SK-N-SH (cell line): ENCODE results near the gene HK2. TPM values are rescaled to one million over a fixed set of nuclear protein-coding genes. Genes with fewer than 3 reads are reported as not detected.

Experiments used
- CTCF ChIA-PET: fragments of 300-600, 350-600 bp; formaldehyde crosslinking; extraction: SDS; loops from one replicate; lab custom pipeline; 2021; lab: Yijun Ruan, JAX
- POLR2A ChIA-PET: fragments of 350-600 bp; sonication (Branson Sonifier 250); formaldehyde crosslinking; extraction: SDS; loops from one replicate; lab custom pipeline; 2020; ENCODE audit warnings: antibody characterized with exemption, inconsistent platforms; lab: Yijun Ruan, JAX
- DNase-seq: peaks from one replicate; pipeline ENCODE4 v3.0.0; 2012
- H2AFZ ChIP-seq: fragments of 200-600 bp; sonication (generic); 2 replicates; pipeline ENCODE4 v1.8.1; 2016; ENCODE audit warnings: antibody characterized with exemption, mild to moderate bottlenecking, low read depth
- H3F3A ChIP-seq: fragments of 200-600 bp; sonication (generic); replicated peaks from 2 replicates; pipeline ENCODE3; 2016; ENCODE audit warnings: antibody characterized with exemption, mild to moderate bottlenecking; ENCODE audit not compliant: insufficient read depth
- H3K27ac ChIP-seq, 2 experiments: fragments of 200-500 bp in 1 of 2; fragments of 200-600 bp in 1 of 2; sonication (Bioruptor generic) in 1 of 2; sonication (generic), shearing (Covaris generic) in 1 of 2; 2 replicates each; pipeline versions ENCODE4 v1.5.1 to v1.6.1; 2014 to 2016; ENCODE audit warnings: low read depth in 2 of 2, inconsistent platforms in 1 of 2, low read length in 1 of 2, mild to moderate bottlenecking in 1 of 2, mixed read lengths in 1 of 2
- H3K27me3 ChIP-seq: fragments of 200-600 bp; sonication (generic), shearing (Covaris generic); 2 replicates; pipeline ENCODE4 v1.6.1; 2016; ENCODE audit warnings: mixed run types; ENCODE audit not compliant: insufficient read depth
- H3K36me3 ChIP-seq, 2 experiments: fragments of 200-500 bp in 1 of 2; fragments of 200-600 bp in 1 of 2; sonication (Bioruptor generic) in 1 of 2; sonication (generic) in 1 of 2; replicated peaks in 1 of 2; 2 replicates each; pipeline versions ENCODE3 to v1.5.1; 2014 to 2016; ENCODE audit warnings: low read length in 1 of 2, mild to moderate bottlenecking in 1 of 2; ENCODE audit not compliant: insufficient read depth in 2 of 2, control insufficient read depth in 1 of 2
- H3K4me1 ChIP-seq, 2 experiments: fragments of 200-500 bp in 1 of 2; fragments of 200-600 bp in 1 of 2; sonication (Bioruptor generic) in 1 of 2; sonication (generic), shearing (Covaris generic) in 1 of 2; 2 replicates each; pipeline versions ENCODE4 v1.5.1 to v1.6.1; 2014 to 2016; ENCODE audit warnings: low read depth in 1 of 2, low read length in 1 of 2, mixed run types in 1 of 2; ENCODE audit not compliant: insufficient read depth in 2 of 2, control insufficient read depth in 1 of 2
- H3K4me2 ChIP-seq: fragments of 200-600 bp; sonication (generic), shearing (Covaris generic); 2 replicates; pipeline ENCODE4 v1.6.1; 2017; ENCODE audit warnings: mixed run types
- H3K4me3 ChIP-seq, 2 experiments: fragments of 200-500 bp in 1 of 2; fragments of 200-600 bp in 1 of 2; sonication (Bioruptor generic) in 1 of 2; sonication (generic), shearing (Covaris generic) in 1 of 2; 2 replicates each; pipeline versions ENCODE4 v1.5.1 to v1.8.1; 2014 to 2016; ENCODE audit warnings: low read depth in 2 of 2, inconsistent platforms in 1 of 2, low read length in 1 of 2, mild to moderate bottlenecking in 1 of 2, mixed read lengths in 1 of 2, moderate library complexity in 1 of 2
- H3K79me2 ChIP-seq: fragments of 200-600 bp; sonication (generic); 2 replicates; pipeline ENCODE4 v1.8.1; 2017; ENCODE audit warnings: mild to moderate bottlenecking; ENCODE audit not compliant: insufficient read depth
- H3K9ac ChIP-seq: fragments of 200-600 bp; sonication (generic); 2 replicates; pipeline ENCODE4 v1.6.1; 2017; ENCODE audit warnings: mixed run types
- H3K9me2 ChIP-seq: fragments of 200-600 bp; sonication (generic); 2 replicates; pipeline ENCODE4 v1.6.1; 2017; ENCODE audit warnings: mixed run types
- H3K9me3 ChIP-seq: fragments of 200-600 bp; sonication (generic); 2 replicates; pipeline ENCODE4 v1.6.1; 2017; ENCODE audit warnings: mixed run types, mild to moderate bottlenecking, moderate library complexity
- H4K20me1 ChIP-seq: fragments of 200-600 bp; sonication (generic); 2 replicates; pipeline ENCODE4 v1.6.1; 2017; ENCODE audit warnings: mild to moderate bottlenecking, mixed run types; ENCODE audit not compliant: insufficient read depth
- ELF1 ChIP-seq: IDR thresholded peaks from 2 replicates; pipeline ENCODE4 v1.4.0; 2012
- EP300 ChIP-seq, 2 experiments: IDR thresholded peaks; 2 replicates each; pipeline versions ENCODE4 v1.4.0 to v1.6.1; 2012; ENCODE audit warnings: borderline replicate concordance in 1 of 2, low read depth in 1 of 2, low read length in 1 of 2
- GATA2 ChIP-seq: sonication (generic); formaldehyde crosslinking; IDR thresholded peaks from 2 replicates; pipeline ENCODE4 v1.5.0; 2020; ENCODE audit warnings: mild to moderate bottlenecking, missing genetic modification reagents
- JUND ChIP-seq: IDR thresholded peaks from 2 replicates; pipeline ENCODE4 v1.4.0; 2012
- MXI1 ChIP-seq: IDR thresholded peaks from 2 replicates; pipeline ENCODE4 v1.6.1; 2012; ENCODE audit warnings: mild to moderate bottlenecking, low read depth, low read length, improper control_type of control experiment
- NFIC ChIP-seq: IDR thresholded peaks from 2 replicates; pipeline ENCODE4 v1.4.0; 2012; ENCODE audit warnings: borderline replicate concordance
- RAD21 ChIP-seq: IDR thresholded peaks from 2 replicates; pipeline ENCODE4 v1.6.1; 2012; ENCODE audit warnings: mild to moderate bottlenecking, low read length
- RCOR1 ChIP-seq: fragments of 150-350 bp; IDR thresholded peaks from 2 replicates; pipeline ENCODE4 v1.6.1; 2017; ENCODE audit warnings: antibody characterized with exemption, low read length
- SIN3A ChIP-seq: IDR thresholded peaks from 2 replicates; pipeline ENCODE4 v1.6.1; 2012; ENCODE audit warnings: low read depth, mild to moderate bottlenecking, low read length, moderate library complexity, borderline replicate concordance
- SMC3 ChIP-seq: IDR thresholded peaks from 2 replicates; pipeline ENCODE4 v1.6.1; 2012; ENCODE audit warnings: low read depth, low read length, improper control_type of control experiment
- USF2 ChIP-seq: fragments of 150-350 bp; IDR thresholded peaks from 2 replicates; pipeline ENCODE4 v1.6.1; 2017; ENCODE audit warnings: antibody characterized with exemption, low read length, low read depth, borderline replicate concordance
- YY1 ChIP-seq: IDR thresholded peaks from 2 replicates; pipeline ENCODE4 v1.4.0; 2012; ENCODE audit warnings: low read depth, mild to moderate bottlenecking
- WGBS: methylation state at CpG from one replicate; pipeline ENCODE4 v1.1.6; 2017; ENCODE audit warnings: low lambda C conversion rate; 5-methylcytosine and 5-hydroxymethylcytosine counted together
- polyA plus RNA-seq, 3 experiments: library from polyadenylated mRNA; depleted of rRNA; stranded (reverse); fragments of >200 nt; gene quantifications; 2 replicates each; pipeline ENCODE4 v1.2.3, GENCODE V29; 2012
- TF ChIP-seq, protein P1 (sequence below): fragments of 200-600 bp; sonication (generic); IDR thresholded peaks from 2 replicates; pipeline ENCODE4 v1.6.1; 2017; ENCODE audit warnings: antibody characterized with exemption, mild to moderate bottlenecking, moderate library complexity
- TF ChIP-seq, protein P2 (sequence below): IDR thresholded peaks from 2 replicates; pipeline ENCODE4; 2012
- TF ChIP-seq, protein P3 (sequence below): IDR thresholded peaks from 2 replicates; pipeline ENCODE4 v1.4.0; 2012; ENCODE audit warnings: low read depth, borderline replicate concordance
- TF ChIP-seq, protein P4 (sequence below): IDR thresholded peaks from 2 replicates; pipeline ENCODE4 v1.4.0; 2012; ENCODE audit warnings: low read depth

The HK2 gene
- polyA plus RNA-seq, 1 of the 3 experiments (the other 2 are of a cell fraction), result 13.5 TPM

DNA sequence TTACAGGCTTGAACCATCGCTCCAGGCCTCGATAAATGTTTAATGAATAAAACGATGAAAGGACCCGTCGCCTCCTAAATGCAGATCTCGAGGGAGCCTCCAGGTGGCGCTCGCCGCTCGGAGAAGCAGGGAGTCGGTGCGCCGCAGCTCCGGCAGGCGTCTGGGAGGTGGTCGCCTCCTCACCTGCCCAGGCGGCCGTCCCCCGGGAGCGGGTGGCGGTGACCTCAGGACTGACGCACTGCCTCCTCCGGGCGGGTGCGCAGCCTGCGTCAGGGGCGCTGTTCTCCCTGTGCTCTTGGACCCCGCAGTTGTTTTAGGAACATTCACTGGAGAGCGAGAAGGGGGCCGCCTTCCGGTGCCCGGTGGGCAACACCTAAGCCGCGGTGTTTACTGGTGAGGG, 85.9 kb downstream of the HK2 start:
- TF ChIP-seq RAD21, result peak; percentile 90
- no peak for TF ChIP-seq MXI1
- peak; percentile 77 for TF ChIP-seq SMC3
- TF ChIP-seq, protein P1, sequence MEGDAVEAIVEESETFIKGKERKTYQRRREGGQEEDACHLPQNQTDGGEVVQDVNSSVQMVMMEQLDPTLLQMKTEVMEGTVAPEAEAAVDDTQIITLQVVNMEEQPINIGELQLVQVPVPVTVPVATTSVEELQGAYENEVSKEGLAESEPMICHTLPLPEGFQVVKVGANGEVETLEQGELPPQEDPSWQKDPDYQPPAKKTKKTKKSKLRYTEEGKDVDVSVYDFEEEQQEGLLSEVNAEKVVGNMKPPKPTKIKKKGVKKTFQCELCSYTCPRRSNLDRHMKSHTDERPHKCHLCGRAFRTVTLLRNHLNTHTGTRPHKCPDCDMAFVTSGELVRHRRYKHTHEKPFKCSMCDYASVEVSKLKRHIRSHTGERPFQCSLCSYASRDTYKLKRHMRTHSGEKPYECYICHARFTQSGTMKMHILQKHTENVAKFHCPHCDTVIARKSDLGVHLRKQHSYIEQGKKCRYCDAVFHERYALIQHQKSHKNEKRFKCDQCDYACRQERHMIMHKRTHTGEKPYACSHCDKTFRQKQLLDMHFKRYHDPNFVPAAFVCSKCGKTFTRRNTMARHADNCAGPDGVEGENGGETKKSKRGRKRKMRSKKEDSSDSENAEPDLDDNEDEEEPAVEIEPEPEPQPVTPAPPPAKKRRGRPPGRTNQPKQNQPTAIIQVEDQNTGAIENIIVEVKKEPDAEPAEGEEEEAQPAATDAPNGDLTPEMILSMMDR, result peak; percentile 75
- TF ChIP-seq, protein P2, sequence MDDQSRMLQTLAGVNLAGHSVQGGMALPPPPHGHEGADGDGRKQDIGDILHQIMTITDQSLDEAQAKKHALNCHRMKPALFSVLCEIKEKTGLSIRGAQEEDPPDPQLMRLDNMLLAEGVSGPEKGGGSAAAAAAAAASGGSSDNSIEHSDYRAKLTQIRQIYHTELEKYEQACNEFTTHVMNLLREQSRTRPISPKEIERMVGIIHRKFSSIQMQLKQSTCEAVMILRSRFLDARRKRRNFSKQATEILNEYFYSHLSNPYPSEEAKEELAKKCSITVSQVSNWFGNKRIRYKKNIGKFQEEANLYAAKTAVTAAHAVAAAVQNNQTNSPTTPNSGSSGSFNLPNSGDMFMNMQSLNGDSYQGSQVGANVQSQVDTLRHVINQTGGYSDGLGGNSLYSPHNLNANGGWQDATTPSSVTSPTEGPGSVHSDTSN, result no peak
- Histone ChIP-seq H3K9ac (no peak overlapping the region), H3K9me3 (no peaks in the 10 kb centered on the region), H3K9me2 (no peaks in the 10 kb centered on the region), H3K4me1 (no peaks in the 10 kb centered on the region; a peak in 1 of 4 replicates), H4K20me1 (no peaks in the 10 kb centered on the region), H2AFZ (no peak overlapping the region), H3K79me2 (no peaks in the 10 kb centered on the region), H3K4me3 (peak overlapping the region; percentile 42 to 58), H3F3A (no peaks in the 10 kb centered on the region), H3K4me2 (peak overlapping the region; percentile 79), H3K27me3 (no peaks in the 10 kb centered on the region), H3K27ac (no peak overlapping the region), H3K36me3 (no peaks in the 10 kb centered on the region)
- peak; percentile 86 for DNase-seq
- 5% methylated on average over 27 of the region's 34 CpGs for WGBS
- ChIA-PET CTCF (interaction anchor here (0.6 to 4.4 kb wide), 54 partner anchors 9 to 710 kb away, joined by 3 to 33 read pairs (median 4); partner anchors contain the start of gene TACR1), POLR2A (no interaction called here)

DNA sequence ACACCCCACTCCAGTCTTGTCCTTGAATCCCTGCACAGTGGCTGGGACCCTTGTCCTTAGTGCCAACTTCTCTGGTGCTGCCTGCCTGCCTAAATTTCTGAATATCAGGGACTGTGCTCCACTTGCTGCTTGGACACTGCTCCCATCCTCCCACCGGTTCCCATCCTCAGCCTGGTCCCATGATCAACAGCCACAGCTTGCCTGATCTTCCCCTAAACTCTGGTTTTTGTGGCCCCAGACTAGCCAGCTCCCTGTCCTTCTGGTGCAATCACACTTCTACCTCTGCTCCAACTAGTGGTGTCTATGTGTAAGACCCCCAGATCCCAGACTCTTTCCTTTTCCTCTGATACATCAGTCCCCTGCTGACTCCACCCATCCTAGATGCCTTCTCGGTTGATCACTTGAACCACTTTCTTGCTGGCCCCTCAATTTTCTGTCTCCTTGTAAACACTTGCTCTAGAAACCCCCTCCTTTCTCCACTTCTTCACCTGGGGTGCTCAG, 87.4 kb downstream of the HK2 start:
- Histone ChIP-seq H3K79me2 (no peaks in the 10 kb centered on the region), H3K4me2 (no peak overlapping the region), H3K9me2 (no peaks in the 10 kb centered on the region), H3K4me3 (no peak overlapping the region), H2AFZ (no peak overlapping the region), H3K27ac (no peak overlapping the region), H3K9me3 (no peaks in the 10 kb centered on the region), H3K4me1 (no peaks in the 10 kb centered on the region; a peak in 1 of 4 replicates), H3K9ac (no peak overlapping the region), H3K27me3 (no peaks in the 10 kb centered on the region), H4K20me1 (no peaks in the 10 kb centered on the region), H3F3A (no peaks in the 10 kb centered on the region), H3K36me3 (no peaks in the 10 kb centered on the region)
- ChIA-PET CTCF (interaction anchor here (0.6 to 4.4 kb wide), 10 partner anchors 9 to 279 kb away, joined by 3 to 33 read pairs (median 10); partner anchors contain the start of gene TACR1), POLR2A (no interaction called here)
- WGBS, result 97% methylated on average over 2 of the region's 2 CpGs
- DNase-seq, result no peak
- no peak for TF ChIP-seq GATA2 (CRISPR knock-in tag)
- TF ChIP-seq ELF1, result no peak
- TF ChIP-seq MXI1, result no peak
- TF ChIP-seq, protein P1, result no peak
- TF ChIP-seq, protein P3, sequence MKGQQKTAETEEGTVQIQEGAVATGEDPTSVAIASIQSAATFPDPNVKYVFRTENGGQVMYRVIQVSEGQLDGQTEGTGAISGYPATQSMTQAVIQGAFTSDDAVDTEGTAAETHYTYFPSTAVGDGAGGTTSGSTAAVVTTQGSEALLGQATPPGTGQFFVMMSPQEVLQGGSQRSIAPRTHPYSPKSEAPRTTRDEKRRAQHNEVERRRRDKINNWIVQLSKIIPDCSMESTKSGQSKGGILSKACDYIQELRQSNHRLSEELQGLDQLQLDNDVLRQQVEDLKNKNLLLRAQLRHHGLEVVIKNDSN, result no peak
- TF ChIP-seq RCOR1, result no peak
- TF ChIP-seq USF2, result no peak
- TF ChIP-seq NFIC, result no peak
- no peak for TF ChIP-seq JUND
- no peak for TF ChIP-seq YY1
- TF ChIP-seq SIN3A, result no peak
- no peak for TF ChIP-seq EP300 (IDR thresholded peaks at IDR 0.05; ENCODE audit: borderline replicate concordance in 1 of 2, low read depth in 1 of 2, low read length in 1 of 2)
- TF ChIP-seq, protein P4, sequence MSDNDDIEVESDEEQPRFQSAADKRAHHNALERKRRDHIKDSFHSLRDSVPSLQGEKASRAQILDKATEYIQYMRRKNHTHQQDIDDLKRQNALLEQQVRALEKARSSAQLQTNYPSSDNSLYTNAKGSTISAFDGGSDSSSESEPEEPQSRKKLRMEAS, result no peak
